CD1c-positive myeloid dendritic cell (primary cell): ENCODE measurements around the gene RGS4.

Experiments used
- DNase-seq: peaks from one replicate; pipeline ENCODE4 v3.0.0-alpha.2; 2016; ENCODE audit errors: extremely low spot score

The RGS4 gene

DNA sequence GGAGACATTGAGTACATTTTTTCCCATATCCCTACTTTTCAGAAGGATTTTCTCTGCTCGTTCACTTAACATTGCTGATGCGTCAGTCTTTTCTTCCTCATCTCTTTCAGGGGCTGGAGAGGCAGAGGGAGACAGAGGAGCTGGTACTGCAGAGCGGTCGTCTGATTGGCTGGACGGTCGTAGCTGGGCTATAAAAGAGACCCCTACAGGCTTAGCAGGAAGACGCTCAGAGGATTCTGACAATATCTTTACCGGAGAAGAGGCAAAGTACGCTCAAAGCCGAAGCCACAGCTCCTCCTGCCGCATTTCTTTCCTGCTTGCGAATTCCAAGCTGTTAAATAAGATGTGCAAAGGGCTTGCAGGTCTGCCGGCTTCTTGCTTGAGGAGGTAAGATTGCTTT is at the start of gene RGS4:
Gene RGS4, plus strand, starts transcription at position 220 of the 400 bp plus-strand sequence. Its CDS starts 124 bp downstream, at position 344.
- DNase-seq = no peak

DNA sequence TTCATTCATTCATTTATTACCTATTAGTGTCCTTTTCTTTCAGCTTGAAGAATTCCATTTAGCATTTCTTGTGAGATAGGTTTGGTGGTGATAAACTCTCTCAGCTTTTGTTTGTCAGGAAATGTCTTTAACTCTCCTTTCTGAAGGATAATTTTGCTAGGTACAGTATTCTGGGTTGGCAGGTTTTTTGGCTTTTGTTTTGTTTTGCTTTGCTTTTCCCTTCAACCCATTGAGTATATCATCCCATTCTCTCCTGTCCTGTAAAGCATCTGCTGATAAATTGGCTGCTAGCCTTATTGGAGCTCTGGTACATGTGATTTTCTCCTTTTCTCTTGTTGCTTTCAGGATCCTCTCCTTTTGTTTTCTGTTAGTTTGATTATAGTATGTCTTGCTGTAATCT is 47.0 kb upstream of the RGS4 start:
- DNase-seq = no peak

DNA sequence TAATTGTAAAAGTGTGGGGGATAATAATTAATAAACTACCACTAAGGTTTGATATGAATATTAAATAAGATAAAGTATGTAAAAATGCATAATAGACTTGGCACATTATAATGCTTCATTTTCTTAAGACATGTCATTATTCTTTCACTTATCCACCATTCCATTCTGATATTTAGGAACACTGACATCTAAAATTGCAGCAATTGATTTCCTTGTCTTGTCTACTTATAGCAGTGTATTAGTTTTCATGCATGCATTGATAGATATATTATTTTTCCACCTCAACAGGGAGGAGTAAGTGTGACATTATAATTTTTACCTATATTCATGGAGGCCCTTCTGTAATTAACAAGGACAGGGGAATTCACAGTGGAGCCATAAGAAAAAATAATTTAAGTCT is 41.6 kb upstream of the RGS4 start:
- no peak for DNase-seq

DNA sequence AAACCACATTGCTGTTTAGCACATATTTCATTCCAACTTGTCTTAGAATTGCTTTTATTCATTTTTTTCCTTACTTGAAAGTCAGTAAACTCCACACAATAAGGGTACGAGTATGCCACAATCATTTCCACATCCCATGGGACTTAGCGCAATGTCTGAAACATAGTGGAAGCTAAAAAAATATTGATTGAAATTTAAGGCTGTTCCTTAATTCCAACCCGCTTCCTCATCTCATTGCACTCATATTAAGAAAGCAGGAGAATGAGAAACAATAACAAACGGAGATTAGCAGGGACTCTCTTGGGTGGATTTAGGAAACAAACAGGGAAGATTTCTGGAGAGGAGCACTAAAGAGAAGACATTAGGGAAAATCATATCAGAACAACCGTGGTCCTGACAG is 39.3 kb upstream of the RGS4 start:
- no peak for DNase-seq

DNA sequence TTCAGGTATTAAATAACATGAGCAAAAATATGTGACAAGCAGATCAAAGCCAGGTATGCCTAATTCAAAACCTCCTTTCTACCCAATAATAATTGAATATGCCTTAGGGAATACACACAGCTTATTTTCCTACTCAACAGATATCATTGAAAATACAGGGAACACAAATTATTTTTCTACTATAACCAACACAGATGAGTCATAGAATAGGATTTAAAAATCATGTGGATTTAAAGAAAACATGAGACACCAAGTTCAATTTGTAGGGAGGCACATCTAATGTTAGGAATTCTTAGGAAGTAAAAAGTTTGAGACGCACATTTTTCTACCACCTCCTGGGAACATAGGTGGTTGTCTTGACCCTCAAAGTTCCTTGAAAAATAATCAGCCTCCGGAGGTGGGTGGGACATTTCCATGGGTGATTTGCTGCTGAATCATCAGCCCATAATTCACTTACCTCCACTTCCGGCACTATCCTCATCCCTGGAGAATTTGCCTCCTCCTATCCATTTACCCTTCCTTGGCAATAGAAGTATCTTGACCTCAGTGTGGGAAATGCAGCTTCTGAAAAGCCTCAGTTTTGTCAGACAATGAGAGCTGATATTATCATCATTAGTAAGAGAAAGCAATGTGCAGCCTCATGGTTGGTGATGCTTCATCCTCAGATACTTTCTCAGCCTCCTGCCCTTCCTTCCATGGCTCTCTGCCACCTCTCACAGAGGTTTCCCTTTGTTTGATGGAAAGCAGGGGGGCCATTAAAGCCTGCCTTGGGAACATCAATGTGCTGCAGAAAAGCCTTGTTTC is 33.5 kb upstream of the RGS4 start:
- no peak for DNase-seq

DNA sequence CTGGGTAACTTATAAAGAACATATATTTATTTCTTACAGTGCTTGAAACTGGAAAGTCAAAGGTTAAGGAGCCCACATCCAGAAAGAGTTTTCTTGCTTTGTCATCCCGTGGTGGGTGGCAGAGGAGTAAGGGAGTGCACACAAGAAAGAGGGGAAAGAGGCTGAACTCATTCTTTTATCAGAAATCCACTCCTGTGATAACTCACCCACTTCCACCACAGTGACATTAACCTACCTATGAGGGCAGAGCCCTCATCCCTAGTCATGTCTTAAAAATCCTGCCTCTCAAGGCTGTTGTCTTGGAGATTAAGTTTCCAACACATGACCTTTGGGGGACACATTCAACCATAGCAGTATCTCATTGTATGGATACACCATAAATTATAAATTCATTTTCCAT is 32.5 kb upstream of the RGS4 start:
- no peak for DNase-seq

DNA sequence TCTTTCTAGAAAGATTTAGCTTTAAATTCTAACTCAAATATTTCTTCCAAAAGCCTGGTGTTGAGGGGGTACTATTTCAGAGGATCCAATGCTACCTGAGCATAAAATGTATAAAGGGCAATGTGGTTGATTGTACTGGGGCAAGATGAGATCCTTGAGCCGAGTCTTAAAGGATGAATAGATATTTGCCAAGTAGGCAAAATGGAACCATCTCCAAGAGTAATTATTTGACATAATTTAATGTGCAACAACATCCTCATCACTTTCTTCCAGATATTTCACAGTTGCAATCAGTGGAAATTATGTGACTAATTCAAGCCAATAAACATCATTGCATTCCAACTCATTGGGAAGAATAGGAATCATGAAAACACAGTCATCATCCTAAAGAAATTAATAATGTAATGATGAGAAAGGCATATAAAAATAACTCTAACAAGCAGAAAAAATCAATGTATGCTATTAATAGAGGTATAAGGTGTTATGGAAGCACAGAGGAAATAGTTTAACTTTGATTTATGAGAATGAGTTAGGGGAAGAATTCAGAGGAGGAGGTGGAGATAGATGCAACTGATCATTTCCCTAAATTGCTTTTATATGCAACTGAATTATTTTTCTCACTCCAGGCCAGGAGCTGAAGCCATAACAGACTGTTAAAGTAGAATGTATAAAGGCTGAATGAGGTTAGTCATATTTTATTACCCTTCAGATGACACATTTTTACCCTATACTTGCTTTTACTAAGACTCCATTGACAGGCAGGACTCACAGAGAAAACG is 30.0 kb upstream of the RGS4 start:
- DNase-seq = no peak

GRCh38 chr1:163039707-163040093 is 29.5 kb upstream of the RGS4 start:
- DNase-seq = no peak

DNA sequence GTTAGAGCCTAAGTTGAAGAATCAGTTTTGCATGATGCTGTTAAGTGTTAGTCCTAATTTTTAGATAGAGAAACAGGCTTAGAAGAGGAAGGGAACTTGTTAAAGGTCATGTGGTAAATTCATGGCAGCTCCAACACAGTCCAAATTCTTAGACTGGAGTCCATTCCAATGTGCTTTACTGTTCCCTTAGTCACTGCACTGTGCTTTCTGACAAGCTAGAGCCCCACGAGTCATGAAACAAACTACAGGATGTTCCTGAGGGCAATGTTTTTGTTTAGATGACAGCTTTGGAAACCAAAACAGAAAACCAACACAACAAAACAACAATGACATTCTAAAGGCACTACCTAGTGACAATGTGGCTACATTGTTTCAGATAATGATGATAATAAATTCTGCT is 23.1 kb upstream of the RGS4 start:
- no peak for DNase-seq

- DNase-seq = no peak
Measured at GRCh38 chr1:163047951-163048659, 21.1 kb upstream of the RGS4 start.

GRCh38 chr1:163048869-163049268 is 20.3 kb upstream of the RGS4 start:
- DNase-seq = no peak

DNA sequence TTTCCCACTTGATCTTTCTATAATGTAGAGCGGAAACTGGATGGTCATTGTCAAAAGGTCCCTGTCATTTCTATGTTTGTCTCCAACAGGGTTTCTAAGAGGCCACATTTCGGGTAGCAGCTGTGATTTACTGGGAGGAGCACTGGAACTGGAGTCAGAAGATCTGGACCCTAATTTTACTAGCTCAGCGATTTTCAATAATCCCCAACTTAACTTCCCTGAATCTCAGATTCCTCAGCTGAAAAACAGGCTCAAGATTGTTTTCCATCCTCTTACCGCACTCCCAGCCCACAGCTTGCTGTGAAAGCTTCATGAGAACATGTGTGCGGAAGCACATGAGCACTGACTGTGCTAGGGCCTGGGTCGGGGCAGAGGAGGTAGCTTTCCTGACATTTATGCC is 19.9 kb upstream of the RGS4 start:
- no peak for DNase-seq

GRCh38 chr1:163050496-163050895 is 18.7 kb upstream of the RGS4 start:
- no peak for DNase-seq

GRCh38 chr1:163054181-163054591 is 15.0 kb upstream of the RGS4 start:
- DNase-seq = no peak

DNA sequence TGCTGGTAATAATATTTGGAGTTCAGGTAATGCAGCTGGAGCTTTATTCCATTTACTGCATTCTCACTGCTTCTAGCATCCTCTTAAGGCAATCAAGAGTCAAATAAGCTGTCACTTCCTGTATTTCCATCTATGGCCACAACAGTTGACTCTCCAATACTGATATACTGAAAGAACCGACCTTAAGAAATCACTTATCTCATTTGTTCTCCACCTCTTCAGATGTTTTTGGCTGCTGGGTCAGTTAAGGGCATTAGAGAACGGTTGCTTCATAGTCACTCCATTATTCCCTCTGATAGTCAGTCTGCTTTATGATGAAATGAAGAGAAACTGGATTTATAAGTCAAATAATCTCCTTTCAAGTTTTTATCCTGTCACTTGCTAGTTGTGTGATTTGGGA is 14.2 kb upstream of the RGS4 start:
- no peak for DNase-seq

DNA sequence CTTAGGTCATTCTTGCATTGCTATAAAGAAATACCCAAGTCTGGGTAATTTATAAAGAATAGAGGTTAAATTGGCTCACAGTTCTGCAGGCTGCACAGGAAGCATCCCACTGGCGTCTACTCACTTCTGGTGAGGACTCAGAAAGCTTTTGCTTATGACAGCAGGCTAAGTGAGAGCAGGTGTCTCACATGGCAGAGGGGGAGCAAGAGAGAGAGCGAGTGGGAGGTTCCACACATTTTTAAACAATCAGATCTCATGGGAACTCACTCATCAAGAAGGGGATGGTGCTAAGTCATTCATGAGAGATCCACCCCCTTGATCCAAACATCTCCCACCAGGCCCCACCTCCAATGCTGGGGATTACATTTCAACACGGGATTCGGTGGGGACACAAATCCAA is 13.6 kb upstream of the RGS4 start:
- no peak for DNase-seq

DNA sequence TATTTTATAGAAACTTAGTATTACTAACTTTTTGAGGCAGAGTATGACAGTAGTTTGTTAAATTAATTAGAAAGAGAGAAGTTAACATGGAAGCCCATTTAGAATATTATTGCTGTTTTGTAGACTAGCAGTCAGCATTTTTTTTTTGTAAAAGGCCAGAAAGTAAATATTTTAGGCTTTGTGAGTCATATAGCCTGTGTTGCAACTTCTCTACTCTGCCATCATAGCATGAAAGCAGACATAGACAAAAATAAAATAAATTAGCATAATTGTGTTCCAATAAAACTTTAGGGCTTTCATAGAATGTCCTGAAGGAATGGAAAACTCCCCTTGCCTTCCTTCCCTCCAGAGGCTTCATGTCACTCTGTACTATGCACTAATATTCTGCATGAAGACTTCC is 12.3 kb upstream of the RGS4 start:
- no peak for DNase-seq

- no peak for DNase-seq
Measured at GRCh38 chr1:163060343-163061007, 8.7 kb upstream of the RGS4 start.

- no peak for DNase-seq
Measured at GRCh38 chr1:163063143-163063542, 6.0 kb upstream of the RGS4 start.

DNA sequence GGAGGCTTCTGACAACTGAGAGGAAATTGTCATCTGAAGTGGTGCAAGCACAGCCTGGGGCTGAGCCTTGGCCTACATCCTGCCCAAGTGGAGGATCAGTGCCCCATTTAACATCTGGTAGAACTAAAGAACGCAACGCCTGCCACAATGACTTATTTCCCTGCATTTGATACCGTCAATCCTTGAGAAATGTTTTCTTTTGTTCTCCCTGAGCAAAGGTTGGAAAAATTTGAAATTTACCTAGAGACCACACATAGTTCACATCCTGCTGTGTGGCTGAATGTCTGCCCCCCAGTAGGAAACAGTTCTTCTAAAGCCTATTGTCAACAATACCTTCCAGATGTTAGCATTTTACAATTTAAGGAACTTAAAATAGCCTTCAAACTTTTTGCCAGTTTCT is 5.6 kb upstream of the RGS4 start:
- no peak for DNase-seq

DNA sequence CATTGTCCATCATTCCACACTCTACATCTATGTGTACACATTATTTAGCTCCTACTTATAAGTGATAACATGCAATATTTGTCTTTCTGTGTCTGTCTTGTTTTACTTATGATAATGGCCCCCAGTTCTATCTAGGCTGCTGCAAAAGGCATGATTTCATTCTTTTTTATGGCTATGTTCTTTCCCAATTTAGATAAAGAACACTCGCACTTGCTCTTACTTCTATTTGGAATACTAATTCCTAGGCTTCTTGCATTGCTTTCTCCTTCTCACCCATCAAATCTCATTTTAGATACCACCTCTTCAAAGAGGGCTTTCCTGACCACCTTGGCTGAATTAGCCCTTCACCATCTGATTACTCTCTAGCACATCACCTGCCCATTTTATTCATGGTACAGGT is 3.0 kb upstream of the RGS4 start:
- DNase-seq = no peak

DNA sequence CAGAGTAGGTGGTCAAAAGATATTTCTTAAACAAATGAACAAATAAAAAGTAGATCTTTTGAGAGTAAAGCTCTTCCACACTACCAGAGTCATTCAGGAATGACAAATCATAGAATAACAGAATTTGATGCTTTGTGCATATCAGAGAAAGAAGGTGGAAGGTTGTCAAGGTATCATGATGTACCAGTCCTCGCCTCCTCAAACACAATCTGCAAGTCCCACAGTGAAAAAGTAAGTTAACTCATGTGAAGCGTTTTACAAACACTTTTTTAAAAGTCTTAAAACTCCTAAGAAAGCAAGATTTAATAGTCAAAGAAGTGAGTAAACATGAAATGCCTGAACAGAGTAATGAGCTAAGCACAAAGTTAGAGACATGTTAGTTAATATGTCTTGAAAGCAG is 2.5 kb upstream of the RGS4 start:
- DNase-seq = no peak
